ENCODE data around the gene NOXO1. TPM values are rescaled to one million over a fixed set of nuclear protein-coding genes. Genes with fewer than 3 reads are reported as not detected.

NOXO1 gene
- total RNA-seq, 1 experiment from 2014 or later: 1.7 TPM

GRCh38 chr16:2003827-2004641, 22.8 kb upstream of the NOXO1 start:
- no peak overlapping the region for H2AK5ac ChIP-seq (ENCODE audit: insufficient read length, low read length)
- H3K27ac ChIP-seq (ENCODE audit: insufficient read length, low read depth, low read length): no peak overlapping the region
- H4K20me1 ChIP-seq (ENCODE audit: control insufficient read depth, insufficient read depth, insufficient read length): no peaks in the 10 kb centered on the region
- no peak overlapping the region for H3K9ac ChIP-seq (ENCODE audit: extremely low read depth, insufficient read length, low read length)
- no peak overlapping the region for H2BK5ac ChIP-seq (ENCODE audit: insufficient read length, low read length)
- no peak overlapping the region for H2AFZ ChIP-seq (ENCODE audit: low read length)
- H4K91ac ChIP-seq (ENCODE audit: insufficient read length, low read depth, low read length): no peak overlapping the region
- Mint-ChIP-seq H3K9me3 (no peaks in the 10 kb centered on the region; a peak in 1 of 5 replicates), H3K27me3 (ENCODE audit: low read depth) (no peaks in the 10 kb centered on the region), H3K27ac (peak overlapping the region in 1 of 3 experiments; percentile 28; a peak in 2 of 7 replicates), H3K4me1 (peaks cover 18 to 30% of the 10 kb centered on the region in 2 experiments), H3K36me3 (ENCODE audit: insufficient read depth in 1 of 3, low read depth in 3 of 3) (peaks cover 18 to 40% (median 40%) of the 10 kb centered on the region in 3 experiments), H3K4me3 (peak overlapping the region in 1 of 2 experiments; percentile 55; a peak in 1 of 5 replicates)
- peak; percentile 99 for TF ChIP-seq CTCF (conservative IDR thresholded peaks at IDR 0.05)
- DNase-seq: peak; percentile 97
- H3K14ac ChIP-seq (ENCODE audit: insufficient read depth, low read length): 0 out of 2 replicates have a peak overlapping the region, but pooled peaks have one; percentile 5
- H3K79me2 ChIP-seq (ENCODE audit: insufficient read depth, low read length): peaks cover 26% of the 10 kb centered on the region; the same call in 1 of the 2 replicates
- H4K5ac ChIP-seq (ENCODE audit: insufficient read length, low read depth, low read length): no peak overlapping the region
- no CpG with 5 or more reads among the region's 36 CpGs for WGBS (ENCODE audit: extremely low coverage, insufficient read length, low lambda C conversion rate)
- no peaks in the 10 kb centered on the region for H3K9me3 ChIP-seq (ENCODE audit: control insufficient read depth, low read depth, low read length)
- H3K4me2 ChIP-seq (ENCODE audit: insufficient read depth, insufficient read length, low read length): no peak overlapping the region
- no peak overlapping the region for H3K4ac ChIP-seq (ENCODE audit: low read depth, low read length)
- no peak overlapping the region for H3K23ac ChIP-seq (ENCODE audit: insufficient read length, low read depth, low read length)
- no peak overlapping the region for H2BK120ac ChIP-seq (ENCODE audit: low read depth, low read length, poor library complexity, severe bottlenecking)
- H2BK20ac ChIP-seq (ENCODE audit: low read depth, low read length, poor library complexity, severe bottlenecking): no peak overlapping the region
- peaks cover 6% of the 10 kb centered on the region for H3K23me2 ChIP-seq (ENCODE audit: insufficient read length, low read depth, low read length, poor library complexity, severe bottlenecking)
- no peak overlapping the region for H3K56ac ChIP-seq (ENCODE audit: insufficient read length, low read depth, low read length)
- H4K8ac ChIP-seq (replicated peaks; ENCODE audit: insufficient read length, low read depth, low read length): no peak overlapping the region
- H3K18ac ChIP-seq (ENCODE audit: insufficient read length, low read depth, low read length): peak overlapping the region; percentile 11
- H3K79me1 ChIP-seq (ENCODE audit: insufficient read depth, low read depth, low read length, poor library complexity, severe bottlenecking): peaks cover 24% of the 10 kb centered on the region
- peaks cover 2% of the 10 kb centered on the region; the same call in 1 of the 2 replicates for H3K4me1 ChIP-seq (ENCODE audit: insufficient read depth, low read length)
- no peaks in the 10 kb centered on the region for H3K27me3 ChIP-seq (ENCODE audit: insufficient read depth, low read length)
- no peak overlapping the region for H3T11ph ChIP-seq (ENCODE audit: low read length)
- no peak overlapping the region for H2BK12ac ChIP-seq (ENCODE audit: insufficient read length, low read depth, low read length)
- H2BK15ac ChIP-seq (ENCODE audit: low read depth, low read length): no peak overlapping the region

All from H9 (cell line).